ENCODE data around the gene ZG16B.

Gene ZG16B

GRCh38 chr16:2828521-2828840, 1.6 kb upstream of the ZG16B start:
- TF ChIP-seq CTCF (conservative IDR thresholded peaks at IDR 0.05; ENCODE audit: control insufficient read depth, insufficient read depth, low read depth, low read length) = no peak
- H3K4me3 ChIP-seq (ENCODE audit: control insufficient read depth, low read depth, low read length) = no peak overlapping the region
- DNase-seq (ENCODE audit: low read depth) = no peak

- no peak overlapping the region for H3K4me3 ChIP-seq (ENCODE audit: control insufficient read depth, low read depth, low read length)
- DNase-seq (ENCODE audit: low read depth) = no peak
- no peak for TF ChIP-seq CTCF (conservative IDR thresholded peaks at IDR 0.05; ENCODE audit: control insufficient read depth, insufficient read depth, low read depth, low read length)
Measured at GRCh38 chr16:2828876-2829430, 1.1 kb upstream of the ZG16B start.

GRCh38 chr16:2830355-2830695, 222 bp downstream of the ZG16B start:
- no peak overlapping the region for H3K4me3 ChIP-seq (ENCODE audit: control insufficient read depth, low read depth, low read length)
- DNase-seq (ENCODE audit: low read depth) = no peak
- TF ChIP-seq CTCF (conservative IDR thresholded peaks at IDR 0.05; ENCODE audit: control insufficient read depth, insufficient read depth, low read depth, low read length) = no peak

- H3K4me3 ChIP-seq (ENCODE audit: control insufficient read depth, low read depth, low read length) = no peak overlapping the region
- no peak for TF ChIP-seq CTCF (conservative IDR thresholded peaks at IDR 0.05; ENCODE audit: control insufficient read depth, insufficient read depth, low read depth, low read length)
- no peak for DNase-seq (ENCODE audit: low read depth)
Measured at GRCh38 chr16:2831203-2831602, 1.1 kb downstream of the ZG16B start.

GRCh38 chr16:2833776-2834175, 3.7 kb downstream of the ZG16B start:
- DNase-seq (ENCODE audit: low read depth) = no peak
- TF ChIP-seq CTCF (conservative IDR thresholded peaks at IDR 0.05; ENCODE audit: control insufficient read depth, insufficient read depth, low read depth, low read length) = no peak
- H3K4me3 ChIP-seq (ENCODE audit: control insufficient read depth, low read depth, low read length) = no peak overlapping the region

GRCh38 chr16:2834968-2835367, 4.9 kb downstream of the ZG16B start:
- TF ChIP-seq CTCF (conservative IDR thresholded peaks at IDR 0.05; ENCODE audit: control insufficient read depth, insufficient read depth, low read depth, low read length) = no peak
- H3K4me3 ChIP-seq (ENCODE audit: control insufficient read depth, low read depth, low read length) = no peak overlapping the region
- no peak for DNase-seq (ENCODE audit: low read depth)
